IMR-90 (cell line): Measurements from ENCODE around the gene MYH1. TPM values are rescaled to one million over a fixed set of nuclear protein-coding genes. Genes with fewer than 3 reads are reported as not detected.

Source experiments
- ATAC-seq: fragments of 200-7000 bp; cut with Tn5 transposase; 2 replicates; pipeline ENCODE4 v1.9.1; 2020; ENCODE audit warnings: low read depth, mild to moderate bottlenecking, moderate library complexity
- BruUV-seq: library from RNA; stranded (reverse); fragments of 400-500 nt; replicated peaks from 2 replicates; lab custom pipeline; 2021; lab: Mats Ljungman, UMichigan
- CTCF ChIA-PET: fragments of 300-600 bp; formaldehyde crosslinking; extraction: SDS; loops from one replicate; lab custom pipeline; 2021; ENCODE audit warnings: antibody characterized with exemption; lab: Yijun Ruan, JAX
- POLR2A ChIA-PET: fragments of 300-600 bp; sonication (Branson Sonifier 250); formaldehyde crosslinking; loops from one replicate; lab custom pipeline; 2022; ENCODE audit warnings: antibody characterized with exemption; ENCODE audit not compliant: unreplicated experiment; lab: Charles Lee
- DNase-seq: peaks from one replicate; pipeline ENCODE4 v3.0.0; 2013
- H2AFZ ChIP-seq: replicated peaks from 2 replicates; pipeline ENCODE3; 2013; ENCODE audit warnings: low read length, mild to moderate bottlenecking; ENCODE audit not compliant: poor library complexity
- H2AK5ac ChIP-seq: 2 replicates; pipeline ENCODE4 v1.6.1; 2013; ENCODE audit warnings: low read depth, low read length, inconsistent platforms
- H2AK9ac ChIP-seq: replicated peaks from 2 replicates; pipeline ENCODE3; 2013; ENCODE audit warnings: mild to moderate bottlenecking, low read depth, low read length, moderate library complexity; ENCODE audit not compliant: poor library complexity
- H2BK120ac ChIP-seq: 2 replicates; pipeline ENCODE4 v1.6.1; 2013; ENCODE audit warnings: low read depth, low read length, inconsistent platforms
- H2BK15ac ChIP-seq: 3 replicates; pipeline ENCODE4 v1.6.1; 2013; ENCODE audit warnings: low read depth, low read length, inconsistent platforms
- H2BK20ac ChIP-seq: 2 replicates; pipeline ENCODE4 v1.6.1; 2013; ENCODE audit warnings: low read depth, mild to moderate bottlenecking, inconsistent platforms, low read length, moderate library complexity
- H2BK5ac ChIP-seq: 2 replicates; pipeline ENCODE4 v1.6.1; 2013; ENCODE audit warnings: mild to moderate bottlenecking, low read depth, low read length, inconsistent platforms; ENCODE audit not compliant: poor library complexity, severe bottlenecking
- H3K14ac ChIP-seq: replicated peaks from 2 replicates; pipeline ENCODE4 v1.6.1; 2013; ENCODE audit warnings: low read depth, low read length, inconsistent platforms
- H3K18ac ChIP-seq: 2 replicates; pipeline ENCODE4 v1.6.1; 2013; ENCODE audit warnings: low read depth, low read length, control low read depth
- H3K23ac ChIP-seq: 2 replicates; pipeline ENCODE4 v1.6.1; 2013; ENCODE audit warnings: low read depth, low read length, inconsistent platforms
- H3K27ac ChIP-seq: 2 replicates; pipeline ENCODE4 v1.5.1; 2013; ENCODE audit warnings: mild to moderate bottlenecking, control low read depth, low read length; ENCODE audit not compliant: insufficient read depth
- H3K27me3 ChIP-seq: 2 replicates; pipeline ENCODE4 v1.6.1; 2013; ENCODE audit warnings: low read length; ENCODE audit not compliant: control insufficient read depth, insufficient read depth
- H3K36me3 ChIP-seq: 2 replicates; pipeline ENCODE4 v1.6.1; 2013; ENCODE audit warnings: low read length, mixed read lengths; ENCODE audit not compliant: control insufficient read depth, insufficient read depth
- H3K4ac ChIP-seq: 2 replicates; pipeline ENCODE4 v1.6.1; 2013; ENCODE audit warnings: low read depth, low read length, inconsistent platforms
- H3K4me1 ChIP-seq: 2 replicates; pipeline ENCODE4 v1.6.1; 2013; ENCODE audit warnings: low read length, mixed read lengths; ENCODE audit not compliant: control insufficient read depth, insufficient read depth
- H3K4me2 ChIP-seq: 2 replicates; pipeline ENCODE4 v1.6.1; 2013; ENCODE audit warnings: low read depth, mild to moderate bottlenecking, control low read depth, low read length, moderate library complexity
- H3K4me3 ChIP-seq: 2 replicates; pipeline ENCODE4 v1.5.1; 2013; ENCODE audit warnings: low read depth, mild to moderate bottlenecking, control low read depth, low read length, moderate library complexity; ENCODE audit not compliant: insufficient read depth
- H3K56ac ChIP-seq: 2 replicates; pipeline ENCODE4 v1.6.1; 2013; ENCODE audit warnings: low read length, inconsistent platforms; ENCODE audit not compliant: insufficient read depth; ENCODE audit errors: extremely low read depth
- H3K79me1 ChIP-seq, 2 experiments: 2 replicates each; pipeline ENCODE4 v1.6.1; 2013; ENCODE audit warnings: low read length in 2 of 2, inconsistent platforms in 1 of 2, low read depth in 1 of 2
- H3K9ac ChIP-seq: 2 replicates; pipeline ENCODE4 v1.6.1; 2013; ENCODE audit warnings: low read depth, low read length, control low read depth
- H3K9me1 ChIP-seq: 2 replicates; pipeline ENCODE4 v1.6.1; 2013; ENCODE audit warnings: low read length, inconsistent platforms; ENCODE audit not compliant: insufficient read depth
- H3K9me3 ChIP-seq: 2 replicates; pipeline ENCODE4 v1.6.1; 2013; ENCODE audit warnings: low read length; ENCODE audit not compliant: control insufficient read depth, insufficient read depth
- H4K20me1 ChIP-seq: 2 replicates; pipeline ENCODE4 v1.6.1; 2013; ENCODE audit warnings: low read length, inconsistent platforms; ENCODE audit not compliant: insufficient read depth
- H4K5ac ChIP-seq: 2 replicates; pipeline ENCODE4 v1.6.1; 2013; ENCODE audit warnings: mild to moderate bottlenecking, low read depth, low read length, control low read depth
- H4K8ac ChIP-seq, 2 experiments: 2 replicates each; pipeline ENCODE4 v1.6.1; 2013; ENCODE audit warnings: low read depth in 2 of 2, low read length in 2 of 2, control low read depth in 1 of 2, inconsistent platforms in 1 of 2
- H4K91ac ChIP-seq: 2 replicates; pipeline ENCODE4 v1.6.1; 2013; ENCODE audit warnings: low read depth, low read length, inconsistent platforms; ENCODE audit not compliant: insufficient read depth
- BHLHE40 ChIP-seq: fragments of 150-350 bp; IDR thresholded peaks from 2 replicates; pipeline ENCODE4 v1.6.1; 2016; ENCODE audit warnings: mild to moderate bottlenecking, low read depth, low read length
- CEBPB ChIP-seq: IDR thresholded peaks from 2 replicates; pipeline ENCODE4 v1.6.1; 2012; ENCODE audit warnings: low read depth, low read length, improper control_type of control experiment
- CTCF ChIP-seq: conservative IDR thresholded peaks from 2 replicates; pipeline ENCODE4 v1.5.1; 2012; ENCODE audit warnings: mild to moderate bottlenecking, low read depth, low read length, improper control_type of control experiment
- FOS ChIP-seq: fragments of 150-350 bp; IDR thresholded peaks from 2 replicates; pipeline ENCODE4 v1.6.1; 2016; ENCODE audit warnings: low read depth, low read length
- MXI1 ChIP-seq: IDR thresholded peaks from 2 replicates; pipeline ENCODE4 v1.6.1; 2012; ENCODE audit warnings: low read depth, mild to moderate bottlenecking, low read length, moderate library complexity, borderline replicate concordance
- NFE2L2 ChIP-seq: fragments of 150-350 bp; IDR thresholded peaks from 2 replicates; pipeline ENCODE4 v1.6.1; 2016; ENCODE audit warnings: low read depth, mild to moderate bottlenecking, low read length
- POLR2A ChIP-seq: IDR thresholded peaks from 2 replicates; pipeline ENCODE4 v1.6.1; 2012; ENCODE audit warnings: mild to moderate bottlenecking, low read depth, low read length
- RAD21 ChIP-seq: IDR thresholded peaks from 2 replicates; pipeline ENCODE4 v1.6.1; 2012; ENCODE audit warnings: low read length, improper control_type of control experiment
- RFX5 ChIP-seq: IDR thresholded peaks from 2 replicates; pipeline ENCODE4 v1.8.0; 2012; ENCODE audit warnings: low read depth, mild to moderate bottlenecking, low read length, moderate library complexity
- SMC3 ChIP-seq: fragments of 150-350 bp; IDR thresholded peaks from 2 replicates; pipeline ENCODE4 v1.6.1; 2016; ENCODE audit warnings: low read depth, mild to moderate bottlenecking, antibody characterized with exemption, low read length, moderate library complexity
- WGBS, 2 experiments: methylation state at CpG; one replicate each; pipeline versions ENCODE4 v1.1.5 to v1.1.7; 2013; ENCODE audit warnings: missing lambda C conversion rate in 2 of 2; ENCODE audit not compliant: insufficient read length in 1 of 2; ENCODE audit errors: extremely low coverage in 2 of 2; 5-methylcytosine and 5-hydroxymethylcytosine counted together
- dilution Hi-C: fragments of 300-500 bp; cut with HindIII; formaldehyde crosslinking; loops from one replicate; pipeline ENCODE4 v1.14.3; 2018; ENCODE audit warnings: low sequenced_read_pairs; ENCODE audit not compliant: unreplicated experiment
- in situ Hi-C: fragments of 300-500 bp; cut with MboI; formaldehyde crosslinking; loops from 3 replicates; pipeline ENCODE4 v1.14.3; 2019; ENCODE audit warnings: low sequenced_read_pairs, inconsistent platforms, mixed read lengths
- intact Hi-C: fragments of 100-400 bp; cut with micrococcal nuclease; formaldehyde crosslinking; loops from 2 replicates; pipeline ENCODE4 v1.10.0; 2022
- polyA plus RNA-seq, 3 experiments: library from polyadenylated mRNA; depleted of rRNA; stranded (reverse); fragments of >200 nt; gene quantifications; 2 replicates each; pipeline ENCODE4 v1.2.3, GENCODE V29; 2012; ENCODE audit warnings: low replicate concordance in 1 of 3
- total RNA-seq: library from RNA; depleted of rRNA; stranded (reverse); fragments of >200 nt; gene quantifications from 2 replicates; pipeline ENCODE4 v1.2.3, GENCODE V29; 2012

The MYH1 gene
- total and polyA plus RNA-seq, 2 of the 4 experiments (the other 2 are of a cell fraction) = not detected

GRCh38 chr17:10512856-10513255, 5.5 kb downstream of the MYH1 start:
- no CpG with 5 or more reads among the region's 2 CpGs for WGBS, 2 experiments

More at GRCh38 chr17:10512856-10513255, 5.5 kb downstream of the MYH1 start:
- no TSS peak for BruUV-seq
- CTCF ChIA-PET = no interaction called here
- H4K5ac ChIP-seq = no peak overlapping the region
- no peaks in the 10 kb centered on the region for H3K9me3 ChIP-seq
- no peaks in the 10 kb centered on the region for H3K79me1 ChIP-seq
- no peak overlapping the region for H2BK15ac ChIP-seq
- no peak overlapping the region for H3K9ac ChIP-seq
- no peaks in the 10 kb centered on the region for H3K9me1 ChIP-seq
- no peak overlapping the region for H3K14ac ChIP-seq
- H2BK120ac ChIP-seq = no peak overlapping the region
- in situ Hi-C loops = no loop called here
- no peak overlapping the region for H3K27ac ChIP-seq
- TF ChIP-seq RAD21 (no peak), BHLHE40 (no peak), SMC3 (no peak), POLR2A (no peak), RFX5 (no peak), CTCF (no peak), MXI1 (no peak), CEBPB (no peak), FOS (no peak), NFE2L2 (no peak)
- no peak overlapping the region for H3K23ac ChIP-seq
- H3K4me3 ChIP-seq = no peak overlapping the region
- no peak overlapping the region for H3K56ac ChIP-seq
- H3K18ac ChIP-seq = no peak overlapping the region
- no peak for ATAC-seq
- POLR2A ChIA-PET = no interaction called here
- intact Hi-C loops = no loop called here
- H3K4me2 ChIP-seq = no peak overlapping the region
- H2BK20ac ChIP-seq = no peak overlapping the region
- no peak overlapping the region for H4K91ac ChIP-seq
- no peak overlapping the region for H2AK9ac ChIP-seq
- no peak overlapping the region for H2BK5ac ChIP-seq
- H4K20me1 ChIP-seq = no peaks in the 10 kb centered on the region
- H2AFZ ChIP-seq = no peak overlapping the region
- no peaks in the 10 kb centered on the region for H3K36me3 ChIP-seq
- no peak for DNase-seq
- H3K4me1 ChIP-seq = no peaks in the 10 kb centered on the region
- dilution Hi-C loops = no loop called here
- H3K4ac ChIP-seq = no peak overlapping the region
- H4K8ac ChIP-seq = no peak overlapping the region
- no peaks in the 10 kb centered on the region for H3K27me3 ChIP-seq
- H2AK5ac ChIP-seq = no peak overlapping the region
